Vagina (tissue), 2 donors: ENCODE data around the gene FBLN7. TPM values are rescaled to one million over a fixed set of nuclear protein-coding genes. Genes with fewer than 3 reads are reported as not detected.
A peak's percentile ranks its signal among the peaks of the same experiment; 100 is the strongest.

Source experiments
- DNase-seq, 2 donors: peaks; one replicate each; pipeline ENCODE4 v3.0.0-alpha.2; 2017; ENCODE audit errors: extremely low spot score in 2 of 2
- H3K27ac ChIP-seq: fragments of 200-600 bp; sonication (generic); one replicate; pipeline ENCODE4 v1.5.1; 2019
- H3K27me3 ChIP-seq: fragments of 200-600 bp; sonication (generic); one replicate; pipeline ENCODE4 v1.5.1; 2019
- H3K36me3 ChIP-seq, 2 donors: fragments of 200-600 bp; sonication (generic); one replicate each; pipeline ENCODE4 v1.5.1; 2017 to 2019
- H3K4me1 ChIP-seq: fragments of 200-600 bp; sonication (generic); one replicate; pipeline ENCODE4 v1.5.1; 2019
- H3K4me3 ChIP-seq, 2 donors: fragments of 200-600 bp; sonication (generic); 1 replicate in 1 of 2; 2 replicates in 1 of 2; pipeline ENCODE4 v1.5.1; 2016 to 2019
- H3K9me3 ChIP-seq: fragments of 200-600 bp; sonication (generic); one replicate; pipeline ENCODE4 v1.5.1; 2019
- POLR2A ChIP-seq, 2 donors: fragments of 450-650 bp; IDR thresholded peaks; one replicate each; pipeline ENCODE4 v1.6.1; 2017; ENCODE audit warnings: antibody characterized with exemption in 2 of 2, mild to moderate bottlenecking in 2 of 2, moderate library complexity in 2 of 2
- POLR2AphosphoS5 ChIP-seq, 2 donors: sonication (generic); formaldehyde crosslinking; IDR thresholded peaks; one replicate each; pipeline ENCODE4 v1.9.0; 2017; ENCODE audit warnings: antibody characterized with exemption in 2 of 2, mild to moderate bottlenecking in 2 of 2, low read depth in 1 of 2; ENCODE audit not compliant: insufficient read depth in 1 of 2
- intact Hi-C: fragments of 100-400 bp; cut with DNase I; formaldehyde crosslinking; loops from one replicate; pipeline ENCODE4 v1.15.1; 2023
- total RNA-seq: library from RNA; depleted of rRNA; stranded (reverse); fragments of >200 nt; gene quantifications from one replicate; pipeline ENCODE4 v1.2.3, GENCODE V29; 2016
- TF ChIP-seq, protein P1 (sequence below), 3 experiments: fragments of 450-650 bp in 2 of 3; fragments of 200-600 bp in 1 of 3; sonication (generic) in 1 of 3; IDR thresholded peaks; one replicate each; pipeline ENCODE4 v1.5.1; 2017 to 2019; ENCODE audit warnings: antibody characterized with exemption in 3 of 3, mild to moderate bottlenecking in 2 of 3, moderate library complexity in 2 of 3

The FBLN7 gene
- total RNA-seq, 1 donor from 2014 or later = 11.5 TPM

DNA sequence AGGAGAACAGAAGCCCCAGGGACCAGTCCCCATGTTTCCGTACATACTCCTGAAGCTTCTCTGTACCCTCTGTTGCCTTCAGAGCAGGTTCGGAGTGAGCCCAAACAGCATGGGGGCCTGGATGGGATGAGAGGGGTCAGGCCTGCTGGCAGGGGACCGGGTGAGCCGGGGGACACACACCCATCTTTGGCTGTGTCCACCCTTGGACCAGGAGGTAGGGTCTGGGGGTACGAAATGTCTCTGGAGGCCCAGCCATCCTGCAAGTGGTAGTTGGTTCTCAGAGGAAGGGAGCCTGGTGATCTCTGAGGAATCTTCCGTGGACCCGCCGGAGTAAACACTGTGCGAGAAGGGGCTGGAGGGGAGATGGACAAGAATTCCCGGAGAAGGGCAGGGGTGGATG is 15.3 kb downstream of the FBLN7 start:
- TF ChIP-seq POLR2A (IDR thresholded peaks at IDR 0.05) (no peak), POLR2AphosphoS5 (IDR thresholded peaks at IDR 0.05; ENCODE audit: insufficient read depth in 1 of 2, low read depth in 1 of 2) (no peak)
- TF ChIP-seq, protein P1, sequence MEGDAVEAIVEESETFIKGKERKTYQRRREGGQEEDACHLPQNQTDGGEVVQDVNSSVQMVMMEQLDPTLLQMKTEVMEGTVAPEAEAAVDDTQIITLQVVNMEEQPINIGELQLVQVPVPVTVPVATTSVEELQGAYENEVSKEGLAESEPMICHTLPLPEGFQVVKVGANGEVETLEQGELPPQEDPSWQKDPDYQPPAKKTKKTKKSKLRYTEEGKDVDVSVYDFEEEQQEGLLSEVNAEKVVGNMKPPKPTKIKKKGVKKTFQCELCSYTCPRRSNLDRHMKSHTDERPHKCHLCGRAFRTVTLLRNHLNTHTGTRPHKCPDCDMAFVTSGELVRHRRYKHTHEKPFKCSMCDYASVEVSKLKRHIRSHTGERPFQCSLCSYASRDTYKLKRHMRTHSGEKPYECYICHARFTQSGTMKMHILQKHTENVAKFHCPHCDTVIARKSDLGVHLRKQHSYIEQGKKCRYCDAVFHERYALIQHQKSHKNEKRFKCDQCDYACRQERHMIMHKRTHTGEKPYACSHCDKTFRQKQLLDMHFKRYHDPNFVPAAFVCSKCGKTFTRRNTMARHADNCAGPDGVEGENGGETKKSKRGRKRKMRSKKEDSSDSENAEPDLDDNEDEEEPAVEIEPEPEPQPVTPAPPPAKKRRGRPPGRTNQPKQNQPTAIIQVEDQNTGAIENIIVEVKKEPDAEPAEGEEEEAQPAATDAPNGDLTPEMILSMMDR (IDR thresholded peaks at IDR 0.05) = no peak
- no peaks in the 10 kb centered on the region for H3K9me3 ChIP-seq
- peak in 1 of 2 donors; percentile 80 for DNase-seq
- no peak overlapping the region for H3K27ac ChIP-seq
- no peak overlapping the region for H3K4me3 ChIP-seq
- intact Hi-C loops = no loop called here
- H3K27me3 ChIP-seq = no peaks in the 10 kb centered on the region
- no peaks in the 10 kb centered on the region for H3K36me3 ChIP-seq
- H3K4me1 ChIP-seq = no peaks in the 10 kb centered on the region

DNA sequence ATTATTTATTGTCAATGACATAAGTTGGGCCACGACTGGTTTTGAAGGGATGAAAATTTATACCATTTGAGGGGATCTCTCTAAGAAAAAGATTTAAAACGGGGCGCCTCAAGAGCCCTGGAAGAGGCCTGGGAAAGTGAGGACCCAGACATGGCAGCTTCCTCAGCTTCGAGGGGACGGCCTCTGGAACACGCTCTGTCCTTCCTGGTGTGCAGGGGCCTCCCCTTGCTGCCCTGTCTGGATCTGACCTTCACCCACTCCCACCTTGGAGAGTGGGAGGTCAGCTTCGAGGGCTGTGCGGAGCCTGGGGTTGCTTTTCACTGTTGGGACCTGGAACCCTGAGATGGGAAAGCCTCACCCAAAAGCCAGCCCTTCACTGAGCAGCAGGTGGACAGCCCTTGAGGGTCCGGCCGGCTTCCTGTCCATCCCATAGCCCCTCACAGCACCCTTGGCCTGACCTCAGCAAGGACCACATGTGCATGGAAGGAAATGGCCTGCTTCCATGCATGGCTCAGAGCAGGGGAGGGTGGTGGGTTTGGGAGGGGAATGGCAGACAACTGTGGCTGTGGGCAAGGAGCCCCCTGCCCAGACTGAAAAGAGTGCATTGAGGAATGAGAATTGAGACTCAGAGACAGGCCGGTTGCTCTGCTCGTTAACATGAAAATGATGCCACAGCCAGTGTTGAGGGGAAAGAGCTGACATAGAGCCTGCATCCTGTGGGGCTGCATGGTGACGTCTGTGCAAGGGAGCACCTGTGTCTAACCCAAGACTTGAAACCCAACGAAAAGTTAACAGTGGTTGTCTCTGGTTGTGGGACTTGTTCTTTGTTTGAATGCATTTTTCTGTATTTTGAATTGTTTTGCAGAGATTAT is 16.3 kb downstream of the FBLN7 start:
- H3K27me3 ChIP-seq = no peaks in the 10 kb centered on the region
- no peak for TF ChIP-seq POLR2A (IDR thresholded peaks at IDR 0.05)
- TF ChIP-seq, protein P1 (IDR thresholded peaks at IDR 0.05) = no peak
- intact Hi-C loops = no loop called here
- H3K36me3 ChIP-seq = no peaks in the 10 kb centered on the region
- no peak overlapping the region for H3K4me3 ChIP-seq
- no peak overlapping the region for H3K27ac ChIP-seq
- H3K9me3 ChIP-seq = no peaks in the 10 kb centered on the region
- no peaks in the 10 kb centered on the region for H3K4me1 ChIP-seq
- peak in 1 of 2 donors; percentile 70 for DNase-seq

DNA sequence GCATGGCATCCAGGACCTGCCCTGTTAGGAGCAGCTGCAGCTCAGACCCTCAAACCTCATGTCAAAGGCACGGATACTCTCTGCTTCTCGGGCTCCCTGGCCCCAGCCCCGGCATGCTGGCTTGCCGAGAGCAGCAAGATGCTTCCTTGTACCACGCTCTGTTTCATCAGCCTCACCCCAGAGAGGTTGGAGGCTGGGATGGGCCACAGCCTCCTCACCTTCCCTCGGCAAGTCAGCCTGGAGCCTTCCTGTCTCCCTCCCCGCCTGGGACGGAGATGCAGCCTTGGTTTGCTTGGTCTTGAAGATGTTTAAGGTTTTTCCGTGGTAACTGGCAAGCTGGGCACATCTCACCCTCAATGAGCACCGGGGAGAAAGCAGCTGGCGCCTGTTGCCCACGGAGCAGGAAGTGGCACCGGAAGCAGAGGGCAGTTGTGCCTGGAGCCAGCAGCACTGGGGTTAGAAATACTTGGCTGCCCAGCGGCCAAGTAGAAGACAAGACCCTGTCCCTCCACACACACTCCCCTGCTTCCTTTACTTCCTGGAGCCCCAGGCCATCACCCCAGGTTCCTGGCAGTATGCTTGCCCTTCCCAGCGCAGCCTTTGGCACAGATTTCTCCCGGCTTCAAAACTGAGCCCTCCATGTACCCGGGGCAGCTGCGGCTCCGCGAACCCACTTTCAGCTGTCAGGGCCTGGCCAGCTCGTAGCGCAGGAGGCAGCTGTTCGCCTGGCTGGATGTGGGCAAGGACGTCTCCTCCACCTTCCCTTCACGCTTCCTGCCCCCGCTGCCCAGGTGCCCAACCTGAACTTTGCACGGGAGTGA is 17.4 kb downstream of the FBLN7 start:
- no peak for TF ChIP-seq POLR2A (IDR thresholded peaks at IDR 0.05)
- TF ChIP-seq, protein P1 (IDR thresholded peaks at IDR 0.05) = no peak
- no peak for TF ChIP-seq POLR2AphosphoS5 (IDR thresholded peaks at IDR 0.05; ENCODE audit: insufficient read depth in 1 of 2, low read depth in 1 of 2)
- H3K9me3 ChIP-seq = no peaks in the 10 kb centered on the region
- no peaks in the 10 kb centered on the region for H3K4me1 ChIP-seq
- peak in 1 of 2 donors; percentile 75 for DNase-seq
- no peaks in the 10 kb centered on the region for H3K36me3 ChIP-seq
- no peaks in the 10 kb centered on the region for H3K27me3 ChIP-seq
- intact Hi-C loops = no loop called here
- H3K4me3 ChIP-seq = no peak overlapping the region
- H3K27ac ChIP-seq = no peak overlapping the region

DNA sequence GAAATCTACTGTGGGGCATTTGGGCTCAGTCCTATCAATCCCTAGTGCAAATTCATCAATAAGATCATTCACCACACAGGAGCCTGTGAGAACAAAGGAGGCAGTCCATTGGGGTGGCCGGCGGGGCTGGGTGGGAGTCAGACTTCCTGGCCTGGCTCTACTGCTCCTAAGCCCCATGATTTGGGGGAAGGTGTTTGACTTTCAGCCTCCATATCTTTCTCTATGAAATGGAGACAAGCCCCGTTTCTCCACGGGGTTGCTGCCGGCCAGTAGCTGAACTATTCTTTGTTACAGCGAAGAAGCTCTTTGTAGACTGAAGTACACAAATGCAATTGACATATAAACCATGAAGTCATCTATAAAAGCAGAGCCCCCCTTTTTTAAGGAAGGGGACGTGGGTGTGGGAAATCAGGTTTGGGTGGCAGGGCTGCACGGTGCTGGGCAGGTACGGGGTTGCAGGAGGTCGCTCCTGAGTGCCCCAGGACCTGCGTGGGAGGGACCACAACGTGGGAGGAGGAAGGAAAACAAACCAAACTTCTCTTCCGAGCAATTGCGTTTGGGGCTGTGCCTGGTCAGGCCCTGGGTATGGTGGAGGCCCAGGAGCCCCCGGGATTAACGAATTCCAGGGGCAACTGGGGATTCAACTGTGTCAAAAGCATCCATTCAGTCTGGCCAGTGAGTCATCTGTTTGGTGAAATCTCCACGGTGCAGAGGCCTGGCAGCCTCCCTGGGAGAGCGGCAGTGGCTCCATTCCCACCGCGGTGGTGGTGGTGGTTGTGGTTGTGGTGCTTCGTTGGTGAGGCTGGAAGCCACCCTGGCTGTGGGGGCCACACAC is 18.2 kb downstream of the FBLN7 start:
- H3K9me3 ChIP-seq = no peaks in the 10 kb centered on the region
- no peak overlapping the region for H3K27ac ChIP-seq
- no peak overlapping the region for H3K4me3 ChIP-seq
- H3K4me1 ChIP-seq = no peaks in the 10 kb centered on the region
- no peaks in the 10 kb centered on the region for H3K36me3 ChIP-seq
- intact Hi-C loops = no loop called here
- TF ChIP-seq, protein P1 (IDR thresholded peaks at IDR 0.05) = no peak
- TF ChIP-seq POLR2A (IDR thresholded peaks at IDR 0.05) (no peak), POLR2AphosphoS5 (IDR thresholded peaks at IDR 0.05; ENCODE audit: insufficient read depth in 1 of 2, low read depth in 1 of 2) (no peak)
- DNase-seq = peak in 1 of 2 donors; percentile 49
- no peaks in the 10 kb centered on the region for H3K27me3 ChIP-seq
